ENCODE measurements around the gene SPATA2L.

DNA sequence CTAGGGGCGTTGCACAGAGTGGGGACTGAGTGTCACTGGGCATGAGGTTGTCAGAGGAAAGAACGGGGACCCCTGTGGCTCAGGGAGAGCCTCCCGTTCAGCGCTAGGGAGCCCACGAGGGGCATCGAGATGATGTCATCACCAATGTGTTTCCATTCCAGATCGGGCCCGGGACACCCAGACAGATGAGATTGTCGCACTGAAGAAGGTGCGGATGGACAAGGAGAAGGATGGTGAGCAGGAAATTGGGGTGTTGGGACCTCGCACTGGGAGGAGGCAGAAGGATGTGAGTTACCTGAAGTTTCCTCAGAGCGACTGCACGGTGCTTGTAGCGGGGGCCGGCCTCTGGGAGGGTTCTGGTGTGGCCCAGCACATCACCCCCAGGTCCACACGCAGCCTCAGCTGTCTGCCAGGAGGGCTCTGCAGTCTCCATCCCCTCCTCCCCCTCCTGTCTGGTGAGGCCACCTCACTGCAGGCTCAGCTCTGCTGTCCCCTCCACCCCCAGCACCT lies 11.1 kb downstream of the SPATA2L start:
- TF ChIP-seq, protein P1, sequence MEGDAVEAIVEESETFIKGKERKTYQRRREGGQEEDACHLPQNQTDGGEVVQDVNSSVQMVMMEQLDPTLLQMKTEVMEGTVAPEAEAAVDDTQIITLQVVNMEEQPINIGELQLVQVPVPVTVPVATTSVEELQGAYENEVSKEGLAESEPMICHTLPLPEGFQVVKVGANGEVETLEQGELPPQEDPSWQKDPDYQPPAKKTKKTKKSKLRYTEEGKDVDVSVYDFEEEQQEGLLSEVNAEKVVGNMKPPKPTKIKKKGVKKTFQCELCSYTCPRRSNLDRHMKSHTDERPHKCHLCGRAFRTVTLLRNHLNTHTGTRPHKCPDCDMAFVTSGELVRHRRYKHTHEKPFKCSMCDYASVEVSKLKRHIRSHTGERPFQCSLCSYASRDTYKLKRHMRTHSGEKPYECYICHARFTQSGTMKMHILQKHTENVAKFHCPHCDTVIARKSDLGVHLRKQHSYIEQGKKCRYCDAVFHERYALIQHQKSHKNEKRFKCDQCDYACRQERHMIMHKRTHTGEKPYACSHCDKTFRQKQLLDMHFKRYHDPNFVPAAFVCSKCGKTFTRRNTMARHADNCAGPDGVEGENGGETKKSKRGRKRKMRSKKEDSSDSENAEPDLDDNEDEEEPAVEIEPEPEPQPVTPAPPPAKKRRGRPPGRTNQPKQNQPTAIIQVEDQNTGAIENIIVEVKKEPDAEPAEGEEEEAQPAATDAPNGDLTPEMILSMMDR (IDR thresholded peaks at IDR 0.05; ENCODE audit: low read depth, low read length): no peak
- no peak for TF ChIP-seq POLR2A (IDR thresholded peaks at IDR 0.05; ENCODE audit: extremely low read depth, insufficient read length)

Data from NB4 (cell line).